COR-L47 (cell line): ENCODE data around the gene MOB3C.
A peak's percentile ranks its signal among the peaks of the same experiment; 100 is the strongest.

Source experiments
- DNase-seq: peaks from one replicate; lab custom pipeline; 2025; lab: John Stamatoyannopoulos, UW

The MOB3C gene

DNA sequence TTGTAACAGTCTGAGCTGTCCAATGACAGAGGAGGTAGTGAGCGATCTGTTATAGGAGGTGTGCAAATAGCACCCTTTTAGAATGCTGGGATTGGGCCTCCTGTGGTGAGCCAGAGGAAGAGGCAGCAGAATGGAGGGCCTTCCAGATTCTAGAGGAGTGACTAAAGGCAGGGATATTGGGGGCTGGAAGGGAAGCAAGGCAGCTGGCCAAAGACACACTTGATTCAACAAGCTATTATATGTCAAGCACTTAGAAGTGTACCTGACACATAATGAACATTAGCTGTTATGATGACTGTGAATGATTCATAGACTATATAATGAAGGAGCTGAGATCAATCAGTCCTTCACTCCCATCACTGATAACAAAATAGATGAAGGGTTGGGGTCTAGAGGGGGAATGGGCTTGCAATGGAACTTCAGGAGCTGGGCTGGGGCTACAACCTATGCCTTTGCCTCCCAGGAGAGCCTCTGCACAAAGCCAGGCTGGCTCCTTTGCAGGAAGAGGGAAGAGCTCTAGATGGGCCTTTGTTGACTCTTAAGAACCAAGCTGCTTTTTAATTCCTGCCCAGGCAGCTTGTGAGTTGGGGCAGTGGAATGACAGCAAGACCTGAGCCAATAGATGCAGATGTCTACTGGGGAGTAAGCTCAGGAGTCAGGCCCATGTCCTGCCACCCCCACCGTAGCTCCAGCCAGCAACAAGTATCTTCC, 10.2 kb downstream of the MOB3C start:
- DNase-seq, result no peak

DNA sequence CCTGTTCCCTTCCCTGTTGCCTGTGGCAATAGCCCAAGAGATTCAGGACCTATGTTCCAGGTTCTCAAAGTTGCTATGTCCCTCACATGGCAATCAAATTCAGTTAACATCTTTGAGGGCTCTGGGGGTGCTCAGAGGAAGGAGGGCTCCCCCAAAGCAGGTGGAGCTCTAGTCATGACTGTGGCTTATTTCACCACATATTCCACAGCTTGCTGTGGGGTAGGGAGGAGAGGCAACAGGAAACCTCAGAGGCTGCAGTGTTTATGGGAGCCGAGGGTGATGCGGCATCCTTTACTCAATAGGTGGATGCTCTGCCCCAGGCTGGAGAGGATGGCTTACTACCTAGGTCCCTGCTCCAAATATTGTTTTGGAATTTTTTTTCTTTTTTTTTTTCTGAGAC, 11.4 kb downstream of the MOB3C start:
- DNase-seq, result no peak

DNA sequence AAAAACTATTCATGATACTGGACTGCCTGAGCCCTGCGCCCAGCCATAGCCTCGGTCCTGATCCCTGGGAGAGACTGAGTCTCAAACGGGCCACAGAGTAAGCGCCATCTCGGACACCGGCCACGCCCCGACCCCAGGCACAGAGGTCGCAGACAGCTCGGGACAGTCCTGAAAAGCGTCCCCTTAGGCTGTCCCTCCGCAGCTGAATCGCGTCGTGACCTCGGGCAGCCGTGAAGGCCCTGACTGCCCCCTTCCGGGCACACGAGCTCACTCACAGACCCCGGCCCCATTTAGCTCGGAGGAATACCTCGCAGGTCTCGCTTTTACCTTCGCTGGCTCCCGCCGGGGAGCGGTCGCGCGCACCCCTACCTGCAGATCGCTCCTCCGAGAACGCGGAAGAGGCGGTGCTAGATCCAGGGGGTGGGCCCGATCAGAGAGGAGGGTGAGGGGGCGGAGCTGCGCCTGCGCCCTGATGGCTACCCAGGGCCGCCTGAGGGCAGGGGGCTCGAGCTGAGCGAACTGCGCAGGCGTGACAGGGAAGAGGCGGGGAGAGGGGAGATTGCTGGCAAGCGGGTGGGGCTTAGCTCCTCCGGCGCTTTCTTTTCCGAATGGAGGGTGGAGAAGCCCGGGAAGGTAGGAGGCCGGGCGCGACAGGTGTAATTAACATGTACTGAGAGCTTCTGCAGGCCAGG, 12.6 kb downstream of the MOB3C start, which contains the start of gene MKNK1:
MKNK1 (minus strand) TSS at position 411 of the 692 bp plus-strand sequence. CDS start 20,941 bp downstream, outside the sequence.
- DNase-seq, result peak; percentile 87

DNA sequence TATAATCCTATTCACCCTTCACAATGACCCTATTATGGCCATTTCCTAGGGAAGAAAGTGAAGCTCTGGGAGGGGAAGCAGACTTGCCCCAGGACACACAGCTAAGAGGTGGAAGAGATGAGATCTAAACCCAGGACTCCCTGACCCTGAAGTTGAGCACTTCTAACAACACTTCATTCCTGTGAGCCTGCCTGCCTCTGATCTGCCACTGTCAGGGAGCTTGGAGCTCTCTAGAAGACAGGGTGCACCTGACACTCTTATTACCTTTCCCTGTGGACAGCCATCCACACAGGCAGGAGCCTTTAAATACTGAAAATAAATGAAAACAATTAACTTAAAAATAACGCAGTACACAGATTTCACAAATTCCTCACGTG, 13.1 kb downstream of the MOB3C start:
- DNase-seq, result no peak

DNA sequence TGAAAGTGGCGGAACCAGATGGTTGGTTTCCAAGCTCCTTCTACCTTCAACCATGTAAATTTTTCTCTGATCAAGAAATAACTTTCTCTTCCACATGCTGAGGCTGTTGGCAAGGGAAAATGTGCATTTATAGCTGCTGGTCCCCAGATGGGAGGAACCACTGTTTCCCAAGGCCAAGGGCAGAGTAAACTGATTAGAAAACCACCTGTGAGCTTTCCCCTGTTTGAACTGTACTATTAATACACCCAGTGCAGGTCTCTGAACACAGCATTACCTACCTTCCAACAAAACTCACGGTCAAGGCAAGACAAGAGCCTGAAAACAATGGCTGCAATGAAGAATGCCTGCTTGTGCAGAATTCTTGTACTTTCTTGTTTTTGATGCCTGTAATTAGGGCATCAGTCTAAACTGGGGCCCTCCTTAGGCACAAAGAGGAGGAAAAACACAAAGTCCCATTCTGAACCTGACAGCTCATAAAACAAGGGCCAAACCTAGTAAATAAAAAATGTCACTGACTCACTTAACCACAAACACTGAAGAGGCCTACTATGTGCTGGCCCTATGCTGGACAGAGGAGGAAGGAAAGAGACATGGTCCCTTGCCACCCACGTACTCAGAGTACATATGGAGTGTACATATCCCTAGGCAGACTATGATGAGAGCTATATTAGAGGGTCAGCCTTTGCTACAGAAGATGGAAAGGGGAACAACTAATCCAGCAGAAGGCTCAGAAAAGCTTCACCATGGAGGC, 15.2 kb downstream of the MOB3C start:
- no peak for DNase-seq

DNA sequence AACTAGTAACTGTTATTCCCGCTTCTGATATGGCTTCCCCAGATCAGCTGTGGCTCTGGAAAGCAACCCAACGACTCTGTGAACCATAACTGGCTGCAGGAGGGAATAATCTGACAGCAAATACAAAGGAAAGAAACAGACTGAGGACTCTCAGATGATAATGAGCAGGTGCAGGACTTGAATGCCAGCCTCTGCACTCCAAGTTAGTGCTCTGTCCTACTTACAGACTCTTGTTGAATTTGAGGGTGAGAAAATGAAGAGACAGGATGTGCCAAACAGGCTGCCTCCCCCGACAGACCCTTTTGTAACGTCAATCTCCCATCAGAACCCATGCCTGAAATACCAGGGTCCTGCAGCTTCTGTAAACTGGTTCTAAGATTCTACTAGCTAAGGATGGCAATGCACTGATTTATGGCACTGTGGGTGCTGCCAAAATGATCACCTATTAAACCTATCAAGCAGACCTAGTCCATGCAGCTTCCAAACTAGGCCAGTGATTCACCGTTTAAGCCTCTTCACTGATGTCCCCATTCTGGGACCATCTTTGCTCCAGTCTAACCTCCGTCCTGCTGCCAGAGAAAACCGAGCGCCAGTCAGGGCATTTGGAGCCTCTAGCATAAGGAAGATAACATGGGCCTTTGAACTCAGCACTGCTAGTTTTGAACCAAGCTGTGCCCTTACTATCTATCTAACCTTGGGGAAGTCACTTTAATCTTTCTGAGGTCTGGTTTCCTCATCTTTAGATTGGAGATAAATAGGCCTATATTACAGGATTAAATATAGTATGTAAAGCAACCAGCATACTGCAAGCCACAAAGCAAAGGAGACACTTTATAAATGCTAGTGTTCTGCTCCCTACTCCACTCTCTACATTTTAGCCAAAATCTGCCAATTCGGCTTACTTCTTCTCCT, 17.3 kb downstream of the MOB3C start:
- DNase-seq, result no peak

DNA sequence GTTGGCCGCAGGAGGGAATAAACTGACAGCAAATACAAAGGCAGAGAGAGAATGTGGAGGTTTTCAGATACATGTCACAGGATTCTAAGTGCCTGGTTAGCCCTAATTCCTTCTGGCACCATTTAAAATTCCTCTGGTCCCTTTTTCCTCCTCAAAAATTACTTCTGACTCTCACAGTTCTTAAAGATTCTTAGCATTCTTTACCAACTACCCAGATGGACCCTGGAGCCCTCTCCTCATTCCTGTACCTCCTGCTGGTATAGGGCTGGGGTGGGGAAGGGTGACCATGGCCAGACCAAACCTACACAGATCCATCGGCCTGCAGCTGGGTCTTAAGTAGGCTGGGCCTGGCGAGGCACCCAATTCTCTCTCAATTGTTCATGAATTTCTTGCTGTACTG, 19.8 kb downstream of the MOB3C start:
- no peak for DNase-seq

DNA sequence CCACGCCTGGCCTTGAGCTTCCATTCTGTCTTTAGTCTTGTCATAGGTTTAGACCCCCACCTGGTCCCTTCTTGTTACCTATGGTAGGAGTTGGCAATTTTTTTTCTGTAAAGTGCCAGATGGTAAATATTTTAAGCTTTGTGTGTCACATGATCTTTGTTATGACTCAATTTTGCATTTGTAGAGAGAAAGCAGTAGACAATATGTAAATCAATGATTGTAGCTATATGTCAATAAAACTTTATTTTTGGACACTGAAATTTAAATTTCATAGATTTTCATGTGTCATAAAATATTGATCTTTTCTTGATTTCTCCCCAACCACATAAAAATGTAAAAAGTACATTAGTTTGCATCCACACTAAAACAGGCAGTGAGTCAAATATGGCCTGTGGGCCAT, 20.6 kb downstream of the MOB3C start:
- no peak for DNase-seq

DNA sequence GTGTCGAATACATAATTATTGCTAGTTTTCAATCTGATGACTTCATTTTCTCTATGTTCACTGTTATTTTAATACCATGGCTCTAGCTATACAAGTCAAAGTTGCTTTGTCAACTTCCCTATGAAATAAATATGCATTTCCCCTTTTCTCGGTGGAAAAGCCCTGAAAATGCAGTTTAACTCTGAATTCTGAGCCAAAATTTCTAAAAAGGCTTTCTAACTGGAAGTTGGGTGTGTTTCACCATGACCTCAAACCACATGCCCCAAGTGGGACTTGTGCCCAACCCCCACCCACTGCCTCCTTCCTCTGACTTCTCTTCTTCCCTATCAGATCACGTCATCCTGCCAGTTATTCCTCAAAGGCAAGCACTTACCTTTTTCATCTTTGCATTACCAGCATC, 21.5 kb downstream of the MOB3C start:
- DNase-seq, result no peak

DNA sequence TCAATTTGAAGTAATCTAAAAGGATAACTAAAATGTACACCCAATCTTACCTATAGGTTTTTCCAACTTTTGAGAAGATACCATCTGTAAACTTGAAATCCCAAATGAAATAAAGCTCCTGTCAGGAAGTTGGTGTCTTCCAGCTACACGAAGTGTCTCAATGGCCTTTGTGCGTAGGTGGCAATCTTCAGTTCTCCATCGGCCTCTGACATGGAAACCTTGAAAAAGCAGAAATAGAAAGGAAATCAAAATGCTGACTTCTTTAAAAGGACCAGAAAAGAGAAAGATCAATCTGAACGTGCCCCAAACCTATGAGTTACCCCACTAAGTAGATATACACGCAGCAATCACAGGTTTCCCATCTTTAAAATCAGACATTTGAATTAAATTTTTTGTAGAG, 22.5 kb downstream of the MOB3C start:
- DNase-seq, result no peak

DNA sequence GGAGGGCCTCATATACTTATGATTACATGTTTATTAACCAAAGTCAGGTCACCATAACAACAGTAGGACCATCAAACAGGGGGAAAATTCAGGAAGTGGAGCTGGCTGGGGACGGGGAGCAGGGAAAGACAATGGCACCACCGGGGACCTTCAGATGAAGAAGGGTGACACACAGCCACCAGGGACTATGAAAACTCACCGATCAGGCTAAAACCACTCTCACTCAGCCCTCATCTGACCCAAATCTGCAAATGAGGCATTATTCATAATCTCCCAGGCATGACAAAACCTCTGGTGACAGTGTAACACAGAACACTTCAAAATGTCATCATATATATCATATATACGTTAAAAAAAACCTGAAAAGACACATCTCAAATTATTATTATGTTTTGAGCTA, 23.8 kb downstream of the MOB3C start:
- no peak for DNase-seq

DNA sequence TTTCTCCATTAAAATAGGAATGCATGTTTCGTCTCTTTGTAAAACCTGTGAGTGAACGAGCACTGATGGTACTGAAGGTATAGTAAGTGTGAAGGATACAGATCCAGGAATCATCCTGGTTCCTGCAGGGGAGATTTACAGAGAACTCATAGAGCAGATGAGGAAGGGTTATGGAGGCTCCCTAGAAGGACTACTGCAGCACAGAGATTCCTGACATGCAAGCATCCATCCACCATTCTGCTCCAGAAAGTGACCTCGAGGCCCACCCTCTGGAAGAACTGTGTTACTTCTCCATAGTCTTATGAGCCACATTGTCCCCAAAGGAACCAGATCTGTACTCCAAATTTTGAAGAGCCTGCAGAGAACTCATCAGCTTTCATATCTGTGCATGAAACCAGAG, 27.1 kb downstream of the MOB3C start:
- DNase-seq, result no peak

DNA sequence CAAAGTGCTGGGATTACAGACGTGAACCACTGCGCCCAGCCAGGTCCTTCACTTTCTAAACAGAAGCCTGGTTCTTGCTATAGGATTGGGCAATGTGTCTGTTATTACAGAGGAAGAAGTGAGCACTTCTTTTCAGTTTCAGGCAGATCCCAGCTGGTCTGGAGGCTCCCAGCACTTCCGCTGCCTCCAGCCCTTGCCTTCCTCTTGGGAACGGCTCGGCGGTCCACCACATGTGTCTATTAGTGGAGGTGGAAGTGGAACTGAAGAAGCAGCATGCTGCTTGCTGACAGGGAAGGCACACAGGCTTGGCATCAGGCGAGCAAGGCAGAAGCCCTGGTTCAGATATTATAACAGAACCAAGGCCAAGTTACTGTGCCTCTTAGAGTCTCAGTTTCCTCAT, 29.5 kb downstream of the MOB3C start:
- no peak for DNase-seq

DNA sequence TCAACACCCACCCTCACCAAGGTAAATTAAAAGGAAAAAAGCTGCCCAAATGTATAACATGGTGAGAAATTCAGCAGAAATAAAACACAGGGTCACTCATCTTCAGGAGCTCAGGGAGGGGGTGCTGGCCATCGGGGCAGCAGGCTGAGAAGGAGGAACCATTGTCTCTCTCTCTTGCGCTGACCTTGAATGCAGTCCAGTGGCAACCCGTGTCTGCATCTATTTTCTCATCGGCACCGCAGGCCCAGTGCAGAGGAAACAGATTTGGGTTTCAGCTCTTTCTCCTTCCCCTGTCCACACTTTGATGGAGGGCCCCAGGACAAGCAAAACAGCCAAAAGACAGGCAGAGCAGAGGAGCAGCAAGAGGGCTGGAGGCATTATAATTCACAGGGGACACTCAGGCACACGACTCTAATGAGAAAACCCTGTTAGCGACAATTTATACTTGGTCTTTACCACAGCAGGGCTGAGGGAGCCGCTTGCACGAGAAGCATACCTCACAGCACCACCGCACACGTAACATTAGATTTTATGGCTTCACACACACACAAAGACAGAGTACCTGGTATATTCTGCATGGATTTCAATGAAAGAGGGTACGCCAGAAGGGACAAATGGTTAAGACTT, 31.2 kb downstream of the MOB3C start:
- no peak for DNase-seq

DNA sequence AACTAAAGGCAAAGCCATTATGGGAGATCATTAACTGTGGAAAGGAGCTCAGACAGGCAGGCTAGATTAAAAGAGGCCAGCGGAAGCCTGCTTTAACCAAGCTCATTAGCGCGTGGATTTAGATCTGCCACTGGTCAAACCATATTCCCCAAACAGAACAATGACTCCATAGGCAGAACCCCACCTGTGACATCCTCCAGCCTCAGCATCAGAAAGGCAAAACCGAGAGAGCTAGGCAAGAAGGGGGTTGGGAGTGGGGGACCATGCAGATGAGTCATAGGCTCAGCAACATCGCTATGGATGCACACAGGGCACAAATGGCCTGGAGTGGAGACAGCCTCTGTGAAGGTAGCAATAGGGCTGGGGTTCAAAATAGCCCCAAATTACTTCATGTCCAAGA, 33.1 kb downstream of the MOB3C start:
- DNase-seq, result no peak

DNA sequence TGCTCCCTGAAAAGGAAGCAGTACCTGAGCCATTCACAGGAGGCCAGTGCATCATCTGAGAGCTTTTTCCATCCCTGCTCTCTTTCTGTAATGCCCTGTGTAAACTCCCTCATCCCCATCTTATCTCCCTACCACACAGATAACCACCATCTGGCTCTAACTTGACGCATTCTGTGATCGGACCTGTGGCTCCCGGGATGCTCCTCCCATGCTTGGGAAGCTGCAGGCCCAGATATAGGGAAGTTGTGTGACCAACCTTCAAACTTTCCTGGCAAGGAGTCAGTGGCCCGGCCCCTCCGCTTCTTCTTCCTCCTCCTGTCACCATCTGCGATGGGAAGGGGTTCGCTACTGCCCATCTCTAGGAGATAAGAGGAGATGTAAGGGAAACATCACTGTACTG, 33.6 kb downstream of the MOB3C start:
- DNase-seq, result no peak

DNA sequence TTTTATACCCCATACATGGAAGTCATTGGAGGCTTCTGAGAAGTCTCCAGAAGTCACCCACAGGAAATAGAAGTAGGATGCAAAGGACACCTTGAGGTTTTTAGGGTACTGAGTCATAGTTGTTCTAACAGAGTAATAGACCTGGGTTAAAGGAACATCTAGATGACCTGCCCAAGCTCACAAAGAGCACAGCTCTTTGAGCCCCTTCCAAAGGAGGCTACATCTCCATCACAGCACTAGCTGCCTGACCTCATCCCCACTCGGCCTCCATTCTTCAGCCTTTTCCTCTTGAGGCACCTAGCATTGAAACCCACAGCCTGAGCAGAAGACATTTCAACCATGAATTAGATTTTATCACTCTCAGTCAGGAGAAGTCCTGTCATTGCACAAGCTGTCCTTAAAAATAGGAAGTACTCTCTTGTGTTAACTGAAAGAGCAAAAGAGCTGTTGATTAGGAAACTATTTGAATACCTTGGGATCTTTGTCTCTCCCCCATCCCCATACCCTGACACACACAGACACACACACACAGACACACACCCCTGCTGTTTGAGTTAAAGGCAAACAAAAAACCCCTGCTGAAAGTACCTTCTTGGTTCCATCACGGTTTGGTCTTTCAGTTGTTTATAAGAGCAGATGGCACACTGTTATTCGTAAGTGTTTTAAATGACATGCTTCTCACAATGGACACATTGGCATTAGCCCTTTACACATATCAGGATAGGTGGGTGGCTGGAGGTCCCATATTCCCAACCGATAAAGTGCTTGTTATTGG, 34.7 kb downstream of the MOB3C start:
- DNase-seq, result no peak

DNA sequence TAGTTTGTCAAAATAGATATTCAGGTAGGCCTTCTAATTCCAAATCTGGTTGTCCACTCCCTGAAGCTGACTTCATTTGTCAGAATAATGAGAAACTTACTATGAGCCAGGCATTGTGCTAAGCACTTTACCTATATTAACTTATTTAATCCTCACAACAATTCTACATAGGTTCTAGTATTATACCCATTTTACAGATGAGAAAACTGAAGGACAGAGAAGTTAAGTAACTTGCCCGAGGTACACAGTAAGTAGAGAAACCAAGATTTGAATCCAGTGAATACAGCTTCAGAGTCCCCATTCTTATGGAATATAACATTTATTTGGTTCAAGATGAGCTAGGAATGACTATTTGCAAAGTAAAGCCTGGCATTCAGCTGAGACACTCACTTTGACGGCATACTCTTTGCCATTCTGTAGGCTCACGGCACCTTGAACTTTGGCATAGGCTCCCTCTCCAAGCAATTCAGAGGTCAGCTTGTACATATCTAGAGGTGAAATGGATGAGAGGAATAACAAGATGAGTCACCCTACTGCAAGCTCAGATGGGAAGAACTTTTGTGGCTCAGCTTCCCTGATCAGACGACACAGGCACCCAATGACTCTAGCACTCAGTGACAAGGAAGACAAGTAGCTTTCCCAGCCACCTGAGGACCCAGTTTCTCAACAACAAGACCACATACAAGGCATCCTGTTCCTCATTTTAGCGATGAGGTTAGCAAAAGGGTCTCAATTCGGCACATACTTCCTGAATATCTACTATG, 36.3 kb downstream of the MOB3C start:
- no peak for DNase-seq

DNA sequence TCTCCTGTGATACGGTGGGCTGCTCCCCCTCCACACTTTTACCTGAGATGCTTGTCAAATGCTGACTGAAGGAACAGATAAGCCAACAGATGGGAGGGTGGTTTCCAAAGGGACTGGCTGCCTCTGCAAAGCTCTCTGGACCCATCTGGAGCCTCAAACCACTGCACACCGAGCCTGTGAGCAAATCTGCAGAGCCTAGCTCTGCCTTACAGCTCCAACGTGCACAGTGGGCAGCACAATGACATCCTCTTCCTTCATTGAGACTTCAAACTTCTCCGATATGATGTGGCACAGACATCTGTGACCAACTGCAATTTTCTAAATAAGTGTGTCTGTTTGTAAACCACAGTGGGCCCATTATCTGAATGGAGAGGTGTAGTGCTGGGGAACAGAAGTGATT, 38.9 kb downstream of the MOB3C start:
- DNase-seq, result no peak

DNA sequence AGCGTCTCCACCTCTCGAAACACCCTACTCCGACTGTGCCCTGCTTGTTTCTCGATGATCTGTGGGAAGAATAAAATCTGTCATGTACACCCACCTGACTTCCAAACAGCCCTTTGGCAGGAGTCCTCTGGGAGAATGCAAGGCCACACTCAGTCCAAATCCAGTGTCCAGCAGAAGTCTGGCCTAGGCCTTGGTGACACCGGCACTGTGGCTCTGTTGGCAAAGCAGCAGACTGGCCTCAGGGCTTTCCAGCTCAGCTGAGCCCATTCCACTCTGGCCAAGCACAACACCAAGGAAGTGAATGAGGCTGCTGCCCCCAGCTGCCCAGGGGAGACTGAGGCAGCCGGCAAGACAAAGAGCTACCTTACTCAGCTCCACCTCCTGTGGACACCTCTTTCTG, 40.0 kb downstream of the MOB3C start:
- DNase-seq, result no peak
